Activated T-cell treated with anti-CD3 and anti-CD28 coated beads, Interleukin-2, amount 50 U/mL, for 4 hours (primary cell): ENCODE data around the gene FGF4. TPM values are rescaled to one million over a fixed set of nuclear protein-coding genes. Genes with fewer than 3 reads are reported as not detected.

ENCODE experiments used
- ATAC-seq, 2 donors: fragments of 200-7000 bp; cut with Tn5 transposase; one replicate each; pipeline ENCODE4 v1.10.0; 2021
- DNase-seq: peaks from one replicate; pipeline ENCODE4 v3.0.0-alpha.2; 2020
- H3K27me3 Mint-ChIP-seq: one replicate; pipeline ENCODE4 v1.8.0; 2021; ENCODE audit warnings: low read depth, mixed read lengths
- H3K36me3 Mint-ChIP-seq: one replicate; pipeline ENCODE4 v1.8.0; 2022; ENCODE audit warnings: mixed read lengths; ENCODE audit not compliant: insufficient read depth
- H3K4me1 Mint-ChIP-seq: one replicate; pipeline ENCODE4 v1.8.0; 2021; ENCODE audit warnings: low read depth, mixed read lengths
- H3K4me3 Mint-ChIP-seq: one replicate; pipeline ENCODE4 v1.8.0; 2021; ENCODE audit warnings: mild to moderate bottlenecking, moderate library complexity, mixed read lengths
- H3K9me3 Mint-ChIP-seq: one replicate; pipeline ENCODE4 v1.8.0; 2021; ENCODE audit warnings: mixed read lengths
- total RNA-seq, 3 donors: library from RNA; stranded (reverse); gene quantifications; one replicate each; pipeline ENCODE4 v1.2.1, GENCODE V29; 2021

The FGF4 gene
- total RNA-seq, 3 donors from 2014 or later, result not detected

- DNase-seq (no peak), ATAC-seq (no peak)
Observed at GRCh38 chr11:69799582-69799981, 24.4 kb upstream of the FGF4 start.

DNA sequence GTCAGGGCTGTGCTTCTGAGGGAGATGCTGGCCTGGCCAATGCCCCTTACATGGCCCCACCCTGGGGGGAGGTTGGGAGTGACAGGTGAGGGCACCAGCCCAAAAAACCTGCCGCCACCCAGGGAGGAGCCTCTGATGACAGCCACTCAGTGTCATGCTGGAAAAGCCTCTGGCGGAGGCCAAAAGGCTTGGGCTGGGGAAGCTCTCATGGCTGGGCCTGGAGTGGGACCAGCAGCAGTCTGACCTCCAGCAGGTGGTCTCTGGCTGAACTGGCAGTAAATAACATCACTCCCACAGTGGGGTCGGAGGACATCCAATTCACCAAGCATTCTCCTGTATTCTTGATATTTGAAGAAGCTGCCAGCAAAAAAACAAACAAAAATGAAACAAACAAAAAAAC, 24.0 kb upstream of the FGF4 start:
- ATAC-seq (no peak), DNase-seq (no peak)
- Mint-ChIP-seq H3K4me3 (no peak overlapping the region), H3K27me3 (no peaks in the 10 kb centered on the region), H3K9me3 (no peaks in the 10 kb centered on the region), H3K4me1 (no peaks in the 10 kb centered on the region), H3K36me3 (no peaks in the 10 kb centered on the region)

More at GRCh38 chr11:69799582-69799981, 24.4 kb upstream of the FGF4 start:
- Mint-ChIP-seq H3K27me3 (no peaks in the 10 kb centered on the region), H3K9me3 (no peaks in the 10 kb centered on the region), H3K4me1 (no peaks in the 10 kb centered on the region), H3K36me3 (no peaks in the 10 kb centered on the region), H3K4me3 (no peak overlapping the region)

DNA sequence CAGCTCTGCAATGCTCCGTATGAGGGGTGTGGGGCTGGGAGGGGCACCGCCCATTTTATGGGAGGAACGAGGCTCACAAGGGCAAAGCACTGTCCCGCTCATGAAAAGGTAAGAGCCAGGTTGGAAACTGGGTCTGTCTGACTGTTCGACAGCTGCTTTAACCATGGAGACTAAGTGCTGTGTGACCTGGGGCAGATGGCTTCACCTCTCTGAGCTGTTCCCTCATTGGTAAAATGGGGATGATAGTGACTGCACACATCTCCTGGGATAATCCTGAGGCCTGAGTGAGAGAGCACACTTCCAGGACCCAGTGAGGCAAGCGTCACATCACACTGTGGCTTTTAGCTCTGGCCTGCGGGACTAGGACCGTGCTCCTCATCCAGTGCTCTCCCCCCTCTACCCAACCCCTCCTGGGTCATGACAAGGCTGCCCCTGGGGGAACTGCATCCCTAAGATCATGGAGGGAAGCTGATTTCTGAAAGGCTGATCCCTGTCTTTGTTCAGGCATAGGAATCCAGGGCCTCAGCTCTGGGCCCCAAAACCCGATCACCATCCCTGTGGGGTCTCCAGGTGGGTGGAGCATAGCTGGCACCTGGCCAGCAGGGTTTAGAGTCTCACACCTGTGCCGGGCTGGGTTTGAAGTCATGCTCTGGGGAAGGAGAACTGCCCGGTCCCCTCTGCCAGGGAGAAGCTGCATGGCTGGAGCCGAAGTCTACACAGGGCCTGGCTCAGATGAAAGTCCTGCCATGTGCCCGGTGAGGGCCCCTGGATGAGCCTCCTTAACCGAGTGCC, 22.8 kb upstream of the FGF4 start:
- H3K9me3 Mint-ChIP-seq, result no peaks in the 10 kb centered on the region
- no peaks in the 10 kb centered on the region for H3K4me1 Mint-ChIP-seq
- H3K36me3 Mint-ChIP-seq, result no peaks in the 10 kb centered on the region
- H3K27me3 Mint-ChIP-seq, result no peaks in the 10 kb centered on the region
- no peak overlapping the region for H3K4me3 Mint-ChIP-seq
- ATAC-seq (no peak), DNase-seq (no peak)

DNA sequence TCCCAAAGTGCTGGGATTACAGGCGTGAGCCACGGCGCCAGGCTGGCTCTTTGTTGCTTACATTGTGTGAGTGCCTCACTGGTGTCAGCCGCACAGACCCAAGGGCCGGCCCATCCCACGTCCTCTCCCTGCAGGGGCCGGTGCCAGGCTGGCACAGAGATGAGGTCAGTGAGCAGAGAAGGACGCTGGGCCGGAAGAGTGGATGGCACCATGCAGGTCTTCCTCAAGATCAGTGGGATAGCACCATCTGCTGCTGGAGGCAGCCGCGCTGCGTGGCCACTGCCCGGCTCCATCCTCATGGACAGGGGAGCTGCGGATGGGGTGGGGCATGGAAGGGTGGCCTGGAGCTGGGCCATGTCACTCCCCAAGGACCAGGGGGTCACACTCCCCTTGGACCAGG, 22.0 kb upstream of the FGF4 start:
- no peaks in the 10 kb centered on the region for H3K36me3 Mint-ChIP-seq
- H3K9me3 Mint-ChIP-seq, result no peaks in the 10 kb centered on the region
- DNase-seq (no peak), ATAC-seq (no peak)
- H3K4me3 Mint-ChIP-seq, result no peak overlapping the region
- H3K4me1 Mint-ChIP-seq, result no peaks in the 10 kb centered on the region
- H3K27me3 Mint-ChIP-seq, result no peaks in the 10 kb centered on the region

DNA sequence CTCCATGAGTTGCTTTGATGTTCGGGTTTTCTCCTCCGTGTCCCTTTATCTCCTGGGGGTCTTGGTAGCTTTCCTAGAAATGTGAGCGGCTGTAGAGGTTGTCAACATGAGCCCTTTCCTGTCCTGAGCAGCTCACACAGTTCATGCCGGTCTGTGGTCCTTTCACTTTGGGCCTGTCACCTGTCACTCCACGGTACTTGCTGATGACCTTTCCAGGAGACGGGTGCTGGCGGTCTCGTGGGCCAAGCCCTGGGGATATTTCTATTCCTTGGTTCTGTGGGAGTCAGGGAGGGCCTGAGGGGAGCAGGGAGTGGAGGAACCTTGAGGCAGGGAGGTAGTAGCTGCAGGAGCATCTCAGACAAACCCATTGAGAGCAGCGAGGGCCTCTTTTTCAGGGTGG, 20.9 kb upstream of the FGF4 start:
- no peaks in the 10 kb centered on the region for H3K9me3 Mint-ChIP-seq
- no peak for ATAC-seq
- no peak overlapping the region for H3K4me3 Mint-ChIP-seq
- no peaks in the 10 kb centered on the region for H3K27me3 Mint-ChIP-seq
- H3K4me1 Mint-ChIP-seq, result no peaks in the 10 kb centered on the region
- DNase-seq, result no peak
- no peaks in the 10 kb centered on the region for H3K36me3 Mint-ChIP-seq

GRCh38 chr11:69791276-69792180, 16.4 kb upstream of the FGF4 start:
- Mint-ChIP-seq H3K27me3 (peaks cover 6% of the 10 kb centered on the region), H3K36me3 (no peaks in the 10 kb centered on the region), H3K9me3 (no peaks in the 10 kb centered on the region), H3K4me1 (no peaks in the 10 kb centered on the region), H3K4me3 (no peak overlapping the region)
- no peak for ATAC-seq
- DNase-seq, result no peak

DNA sequence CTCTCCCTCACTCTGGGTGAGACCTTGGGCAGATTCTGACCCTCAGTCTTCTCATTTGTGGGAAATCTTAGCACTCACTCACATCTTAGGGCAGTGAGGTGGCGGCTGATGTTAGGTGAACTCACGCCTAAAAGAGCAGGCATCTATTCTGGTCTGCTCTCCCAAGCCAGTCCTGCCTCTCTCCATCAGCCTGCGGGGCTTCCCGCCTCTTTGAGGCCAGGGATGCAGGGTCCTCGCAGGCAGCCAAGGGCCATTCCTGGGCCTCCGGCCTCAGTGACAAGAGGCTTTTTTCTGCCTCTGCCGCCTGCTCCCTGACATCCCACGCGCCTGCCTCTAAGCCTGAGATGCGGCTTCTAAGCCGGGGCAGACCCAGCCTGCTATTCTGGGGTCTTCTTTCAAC, 13.8 kb upstream of the FGF4 start:
- H3K4me3 Mint-ChIP-seq, result no peak overlapping the region
- H3K4me1 Mint-ChIP-seq, result no peaks in the 10 kb centered on the region
- DNase-seq (no peak), ATAC-seq (no peak)
- H3K36me3 Mint-ChIP-seq, result no peaks in the 10 kb centered on the region
- peaks cover 6% of the 10 kb centered on the region for H3K27me3 Mint-ChIP-seq
- no peaks in the 10 kb centered on the region for H3K9me3 Mint-ChIP-seq

DNA sequence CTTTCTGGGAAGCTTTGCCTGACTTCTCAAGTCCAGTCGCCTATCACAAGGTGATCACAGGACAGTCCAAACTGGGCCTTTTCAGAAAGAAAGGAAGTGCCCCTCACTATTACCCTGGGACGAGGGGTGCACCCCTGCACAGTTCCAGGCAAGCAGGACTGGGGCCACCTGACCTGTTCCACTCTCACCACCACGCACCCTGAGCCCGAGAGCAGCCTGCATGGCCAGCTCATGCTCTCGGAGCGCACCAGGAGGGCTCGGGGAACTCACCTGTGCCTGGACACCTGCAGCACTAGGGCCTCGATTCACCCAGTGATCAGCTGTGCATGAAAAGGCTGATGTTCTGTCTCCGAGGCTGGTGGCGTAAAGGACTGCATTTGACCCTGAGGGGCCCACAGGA, 12.8 kb upstream of the FGF4 start:
- H3K4me1 Mint-ChIP-seq, result no peaks in the 10 kb centered on the region
- no peak for ATAC-seq
- no peak overlapping the region for H3K4me3 Mint-ChIP-seq
- no peak for DNase-seq
- peaks cover 6% of the 10 kb centered on the region for H3K27me3 Mint-ChIP-seq
- H3K9me3 Mint-ChIP-seq, result no peaks in the 10 kb centered on the region
- no peaks in the 10 kb centered on the region for H3K36me3 Mint-ChIP-seq

- H3K4me1 Mint-ChIP-seq, result no peaks in the 10 kb centered on the region
- peaks cover 6% of the 10 kb centered on the region for H3K27me3 Mint-ChIP-seq
- no peaks in the 10 kb centered on the region for H3K9me3 Mint-ChIP-seq
Observed at GRCh38 chr11:69787457-69787856, 12.3 kb upstream of the FGF4 start.

DNA sequence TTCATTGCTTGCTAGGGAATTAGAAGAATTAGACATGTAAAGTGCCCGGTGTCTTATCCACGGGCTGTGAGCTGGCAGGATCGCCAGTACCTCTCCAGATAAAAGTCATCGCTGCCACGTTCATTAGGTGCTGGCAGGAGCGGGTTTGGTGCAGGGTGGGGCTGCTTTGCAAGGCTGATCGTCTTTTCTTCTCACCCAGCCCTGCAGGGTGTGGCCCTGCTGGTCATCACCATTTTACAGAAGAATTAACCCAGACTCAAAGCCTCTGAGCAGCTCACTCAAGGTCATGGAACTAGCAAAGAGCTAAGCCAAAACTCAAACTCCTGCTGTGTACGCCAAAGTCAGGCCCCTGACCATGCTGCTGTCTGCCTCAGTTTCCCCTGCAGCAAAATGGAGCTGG, 6.1 kb upstream of the FGF4 start:
- Mint-ChIP-seq H3K4me3 (no peak overlapping the region), H3K27me3 (peaks cover 22% of the 10 kb centered on the region), H3K4me1 (no peaks in the 10 kb centered on the region), H3K9me3 (no peaks in the 10 kb centered on the region), H3K36me3 (no peaks in the 10 kb centered on the region)
- DNase-seq (no peak), ATAC-seq (no peak)

More at GRCh38 chr11:69787457-69787856, 12.3 kb upstream of the FGF4 start:
- DNase-seq, result no peak
- no peak overlapping the region for H3K4me3 Mint-ChIP-seq
- ATAC-seq, result no peak
- H3K36me3 Mint-ChIP-seq, result no peaks in the 10 kb centered on the region

- Mint-ChIP-seq H3K4me3 (no peak overlapping the region), H3K27me3 (peaks cover 29% of the 10 kb centered on the region), H3K9me3 (no peaks in the 10 kb centered on the region), H3K36me3 (no peaks in the 10 kb centered on the region), H3K4me1 (no peaks in the 10 kb centered on the region)
- ATAC-seq (no peak), DNase-seq (no peak)
Observed at GRCh38 chr11:69778373-69778772, 3.2 kb upstream of the FGF4 start.

DNA sequence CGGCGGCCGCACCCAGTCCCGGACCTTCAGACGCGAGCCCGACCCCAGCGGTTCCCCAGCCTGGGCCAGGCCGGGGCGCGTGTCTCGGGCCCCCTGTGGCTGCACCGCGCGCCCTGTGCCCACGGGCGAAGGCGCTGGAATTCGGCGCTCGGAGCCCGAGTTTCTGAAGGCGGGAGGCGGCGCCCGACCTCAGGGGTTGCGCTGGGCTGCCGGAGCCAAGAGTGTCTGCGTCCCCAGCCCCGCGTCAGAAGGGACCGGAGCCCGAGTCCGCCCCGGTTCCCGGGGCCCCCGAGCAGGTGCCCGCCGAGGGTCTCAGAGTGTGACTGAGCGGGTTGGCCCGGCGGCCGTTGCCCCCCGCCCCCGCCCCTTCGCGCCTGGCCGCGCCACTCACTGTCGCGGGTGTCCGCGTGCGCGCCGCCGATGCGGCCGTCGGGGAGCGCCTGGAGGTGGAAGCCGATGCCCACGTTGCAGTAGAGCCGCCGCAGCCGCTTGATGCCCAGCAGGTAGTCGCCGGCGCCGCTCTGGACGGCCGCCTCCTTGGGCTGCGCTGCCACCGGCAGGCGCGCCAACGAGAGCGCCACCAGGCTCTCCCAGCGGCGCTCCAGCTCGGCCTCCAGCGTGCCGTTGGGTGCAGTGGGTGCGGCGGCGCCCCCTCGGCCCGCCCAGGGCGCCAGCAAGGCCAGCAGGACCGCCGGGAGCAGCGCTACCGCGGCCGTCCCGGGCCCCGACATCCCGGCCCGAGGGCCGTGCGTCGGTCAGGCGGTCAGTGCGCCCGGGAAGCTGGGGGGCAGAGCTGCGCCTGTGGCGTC, 583 bp downstream of the FGF4 start:
- ATAC-seq (no peak), DNase-seq (no peak)
- peaks cover 42% of the 10 kb centered on the region for H3K27me3 Mint-ChIP-seq
- no peak overlapping the region for H3K4me3 Mint-ChIP-seq
- H3K4me1 Mint-ChIP-seq, result no peaks in the 10 kb centered on the region
- no peaks in the 10 kb centered on the region for H3K36me3 Mint-ChIP-seq
- H3K9me3 Mint-ChIP-seq, result no peaks in the 10 kb centered on the region

DNA sequence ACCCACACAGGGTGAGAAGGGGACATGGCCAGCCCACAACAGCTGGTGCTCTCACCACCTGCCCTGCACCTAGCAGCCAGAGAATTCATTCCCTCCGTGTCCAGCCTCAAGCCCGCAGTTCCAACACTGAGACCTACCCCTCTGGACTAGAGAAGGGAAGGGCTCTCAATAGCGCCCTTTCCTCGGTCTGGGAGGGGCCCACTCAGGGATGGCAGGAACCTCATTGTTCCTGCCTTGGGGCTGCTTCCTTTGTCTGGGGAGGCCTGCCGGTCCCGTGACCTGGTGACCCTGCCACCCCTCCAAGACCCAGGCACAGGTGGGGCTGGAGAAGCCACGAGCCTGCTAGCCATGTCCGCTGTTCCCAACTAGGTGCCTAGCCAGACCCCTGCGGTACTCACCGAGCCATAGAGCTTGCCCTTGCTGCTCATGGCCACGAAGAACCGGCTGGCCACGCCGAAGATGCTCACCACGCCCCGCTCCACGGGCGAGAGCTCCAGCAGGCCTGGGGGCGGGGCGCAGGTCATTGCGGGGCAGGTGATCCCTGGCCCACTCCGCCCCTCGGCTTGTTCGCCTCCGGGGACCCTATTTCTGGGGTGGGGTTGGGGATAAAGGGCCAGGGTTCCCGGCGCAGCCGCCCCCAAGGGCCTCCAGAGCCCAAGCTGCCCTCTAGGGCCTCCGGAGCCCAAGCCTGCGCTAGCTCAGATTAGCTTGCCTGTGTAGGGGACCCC, 1.4 kb downstream of the FGF4 start:
- no peak overlapping the region for H3K4me3 Mint-ChIP-seq
- H3K4me1 Mint-ChIP-seq, result no peaks in the 10 kb centered on the region
- H3K27me3 Mint-ChIP-seq, result peaks cover 45% of the 10 kb centered on the region
- H3K36me3 Mint-ChIP-seq, result no peaks in the 10 kb centered on the region
- ATAC-seq (no peak), DNase-seq (no peak)
- no peaks in the 10 kb centered on the region for H3K9me3 Mint-ChIP-seq

DNA sequence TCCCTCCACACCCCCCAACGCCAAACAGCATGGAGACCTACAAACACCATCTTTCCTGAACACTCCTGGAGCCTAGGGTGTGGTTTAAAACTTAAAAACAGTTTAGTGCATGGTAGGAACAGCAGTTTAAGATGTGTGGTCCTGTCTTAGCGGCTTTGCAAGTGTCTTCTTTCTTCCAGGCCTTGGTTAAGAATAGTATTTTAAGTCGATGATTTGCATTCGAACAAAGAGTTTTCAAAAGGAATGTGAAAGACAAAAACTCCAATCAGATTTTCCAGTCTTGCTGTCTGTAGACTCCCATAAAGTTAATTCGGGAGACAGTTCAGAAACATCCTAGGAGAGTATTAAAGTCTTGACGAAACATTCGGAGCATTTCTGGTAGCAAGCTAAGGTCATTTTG, 3.7 kb downstream of the FGF4 start:
- ATAC-seq (no peak), DNase-seq (no peak)
- Mint-ChIP-seq H3K36me3 (no peaks in the 10 kb centered on the region), H3K4me3 (no peak overlapping the region), H3K9me3 (no peaks in the 10 kb centered on the region), H3K27me3 (peaks cover 36% of the 10 kb centered on the region), H3K4me1 (no peaks in the 10 kb centered on the region)
